ENCODE measurements around the gene UBL4B.

UBL4B gene

DNA sequence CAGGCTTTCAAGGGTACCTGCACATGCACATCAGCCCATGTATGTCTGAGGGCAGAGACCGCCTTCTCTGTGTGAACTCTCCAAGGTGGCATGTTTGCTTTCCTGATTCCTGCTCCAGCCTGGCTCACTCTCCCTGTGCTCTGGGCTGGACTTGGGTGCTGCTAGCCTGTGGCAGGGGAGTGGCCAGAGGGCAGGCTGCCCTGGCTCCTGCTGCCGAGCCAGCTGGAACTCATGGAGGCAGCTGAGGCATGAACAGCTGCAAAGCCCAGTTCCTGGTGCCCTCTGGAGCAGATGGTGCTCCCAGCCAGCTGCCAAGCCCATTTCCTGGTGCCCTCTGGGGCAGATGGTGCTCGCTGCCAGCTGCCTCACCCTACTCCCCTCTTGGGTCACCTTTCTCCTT is 7.6 kb downstream of the UBL4B start:
- TF ChIP-seq, protein P1, sequence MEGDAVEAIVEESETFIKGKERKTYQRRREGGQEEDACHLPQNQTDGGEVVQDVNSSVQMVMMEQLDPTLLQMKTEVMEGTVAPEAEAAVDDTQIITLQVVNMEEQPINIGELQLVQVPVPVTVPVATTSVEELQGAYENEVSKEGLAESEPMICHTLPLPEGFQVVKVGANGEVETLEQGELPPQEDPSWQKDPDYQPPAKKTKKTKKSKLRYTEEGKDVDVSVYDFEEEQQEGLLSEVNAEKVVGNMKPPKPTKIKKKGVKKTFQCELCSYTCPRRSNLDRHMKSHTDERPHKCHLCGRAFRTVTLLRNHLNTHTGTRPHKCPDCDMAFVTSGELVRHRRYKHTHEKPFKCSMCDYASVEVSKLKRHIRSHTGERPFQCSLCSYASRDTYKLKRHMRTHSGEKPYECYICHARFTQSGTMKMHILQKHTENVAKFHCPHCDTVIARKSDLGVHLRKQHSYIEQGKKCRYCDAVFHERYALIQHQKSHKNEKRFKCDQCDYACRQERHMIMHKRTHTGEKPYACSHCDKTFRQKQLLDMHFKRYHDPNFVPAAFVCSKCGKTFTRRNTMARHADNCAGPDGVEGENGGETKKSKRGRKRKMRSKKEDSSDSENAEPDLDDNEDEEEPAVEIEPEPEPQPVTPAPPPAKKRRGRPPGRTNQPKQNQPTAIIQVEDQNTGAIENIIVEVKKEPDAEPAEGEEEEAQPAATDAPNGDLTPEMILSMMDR (IDR thresholded peaks at IDR 0.05; ENCODE audit: low read depth, low read length), result no peak
- no peak overlapping the region for H3K4me3 ChIP-seq (ENCODE audit: low read depth, low read length)

DNA sequence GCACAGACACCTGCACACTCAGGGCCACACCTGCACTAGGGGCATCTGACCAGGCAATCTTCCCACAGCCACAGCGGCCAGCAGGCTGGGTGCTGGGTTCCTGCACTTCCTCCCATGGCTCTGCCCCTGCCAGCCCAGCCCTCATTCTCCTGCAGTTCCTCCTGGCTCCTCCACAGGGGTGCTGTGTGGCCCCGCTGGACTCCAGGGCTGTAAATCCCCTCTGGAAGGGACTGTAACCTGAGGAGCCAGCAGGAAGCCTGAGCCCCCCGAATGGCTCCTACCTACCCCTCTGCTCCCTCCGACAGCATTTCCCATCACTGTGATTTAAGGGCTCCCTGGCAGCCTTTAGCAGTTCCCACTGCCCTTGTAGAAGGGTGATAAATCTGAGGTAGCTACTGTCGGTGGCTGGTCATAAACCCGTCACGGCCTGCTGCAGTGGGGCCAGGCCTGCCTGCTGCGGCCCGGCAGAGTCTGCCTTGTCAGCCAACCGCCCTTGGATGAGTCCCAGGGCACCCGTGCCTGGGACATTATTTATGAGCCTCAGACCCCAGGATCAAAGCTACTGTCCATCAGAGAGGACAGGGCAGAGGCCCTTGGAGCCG is 8.8 kb downstream of the UBL4B start:
- no peak overlapping the region for H3K4me3 ChIP-seq (ENCODE audit: low read depth, low read length)
- TF ChIP-seq, protein P1 (IDR thresholded peaks at IDR 0.05; ENCODE audit: low read depth, low read length), result no peak

DNA sequence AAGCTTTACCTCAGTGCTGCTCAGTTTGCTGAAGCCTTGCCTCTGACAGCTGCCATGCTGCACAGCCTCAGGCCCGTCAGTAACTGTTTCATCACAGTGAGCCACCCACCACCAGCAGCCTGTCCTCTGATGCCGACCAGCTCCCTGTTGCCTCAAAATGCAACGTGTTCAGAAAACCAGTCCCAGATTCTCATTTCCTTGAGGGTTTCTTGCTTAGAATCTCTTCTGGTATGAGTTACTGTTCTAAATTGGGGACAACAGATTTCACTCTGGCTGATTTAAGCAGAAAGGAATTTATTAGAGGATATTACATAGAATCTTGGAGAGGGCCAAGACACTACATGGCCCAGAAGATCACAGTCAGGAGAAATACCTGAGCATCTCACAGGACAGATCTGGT is 11.0 kb downstream of the UBL4B start:
- no peak overlapping the region for H3K4me3 ChIP-seq (ENCODE audit: low read depth, low read length)
- TF ChIP-seq, protein P1 (IDR thresholded peaks at IDR 0.05; ENCODE audit: low read depth, low read length), result no peak

DNA sequence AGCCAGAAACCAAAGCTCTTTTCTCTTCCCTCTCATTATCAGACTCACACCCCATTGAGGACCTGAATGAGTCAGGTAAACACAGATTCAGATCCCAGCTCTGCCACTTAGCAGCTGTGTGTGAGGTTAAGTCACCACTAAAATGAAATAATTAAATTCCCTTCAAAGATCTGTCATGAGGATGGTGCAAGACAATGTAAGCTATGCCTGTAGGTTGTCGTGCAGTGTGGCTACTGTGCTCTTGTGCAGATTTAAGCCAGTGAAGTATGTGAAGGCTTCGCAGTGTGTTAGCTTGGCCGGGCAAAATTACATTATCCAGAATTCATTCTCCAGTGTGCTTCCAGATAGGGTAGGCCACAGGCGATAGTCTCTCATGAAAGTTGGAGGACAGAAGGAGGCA is 13.6 kb downstream of the UBL4B start:
- H3K4me3 ChIP-seq (ENCODE audit: low read depth, low read length), result no peak overlapping the region
- TF ChIP-seq, protein P1 (IDR thresholded peaks at IDR 0.05; ENCODE audit: low read depth, low read length), result no peak

DNA sequence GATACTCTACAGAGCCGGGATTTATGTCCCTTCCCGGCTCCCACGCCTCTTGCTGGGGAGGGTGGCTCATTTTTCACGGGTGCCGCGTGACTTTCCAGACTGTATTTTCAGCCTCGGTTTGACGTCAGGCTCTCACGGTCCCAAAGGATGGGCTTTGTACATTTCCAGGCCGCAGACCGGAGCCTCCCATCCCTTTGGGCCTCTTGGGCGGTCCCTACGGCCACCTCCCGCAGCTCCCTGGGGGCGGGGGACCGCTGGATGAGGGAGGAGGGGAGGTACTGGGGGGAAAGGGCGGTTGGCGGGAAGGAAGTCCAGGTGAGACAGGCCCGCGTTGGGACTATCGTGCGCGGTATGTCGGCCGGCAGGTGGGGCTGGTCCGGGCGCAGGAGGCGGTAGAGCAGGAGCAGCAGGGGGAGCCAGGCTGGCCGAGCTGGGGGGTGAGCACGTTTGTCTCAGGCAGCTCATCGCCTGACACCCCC is 17.9 kb downstream of the UBL4B start:
- TF ChIP-seq, protein P1 (IDR thresholded peaks at IDR 0.05; ENCODE audit: low read depth, low read length), result no peak
- no peak overlapping the region for H3K4me3 ChIP-seq (ENCODE audit: low read depth, low read length)

DNA sequence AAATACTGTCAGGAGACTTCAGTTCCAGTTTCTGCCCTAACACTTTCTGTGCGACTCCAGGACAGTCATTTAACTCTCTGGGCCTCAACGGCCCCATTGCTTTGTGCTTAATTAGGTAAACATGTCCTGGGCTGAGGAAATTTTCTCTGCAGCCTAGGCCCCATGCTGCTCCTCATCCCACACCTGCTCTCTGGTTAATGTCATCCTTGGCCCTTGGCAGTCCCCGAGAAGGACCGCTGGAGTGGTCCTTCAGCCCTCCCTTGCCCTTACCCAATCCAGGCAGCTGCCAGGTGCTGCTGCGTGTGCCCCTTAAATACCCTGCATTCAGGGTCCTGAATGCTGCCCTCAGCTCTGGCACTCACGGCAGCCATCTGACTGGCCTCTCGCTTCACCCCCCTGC is 18.7 kb downstream of the UBL4B start:
- H3K4me3 ChIP-seq (ENCODE audit: low read depth, low read length), result no peak overlapping the region
- TF ChIP-seq, protein P1 (IDR thresholded peaks at IDR 0.05; ENCODE audit: low read depth, low read length), result no peak

DNA sequence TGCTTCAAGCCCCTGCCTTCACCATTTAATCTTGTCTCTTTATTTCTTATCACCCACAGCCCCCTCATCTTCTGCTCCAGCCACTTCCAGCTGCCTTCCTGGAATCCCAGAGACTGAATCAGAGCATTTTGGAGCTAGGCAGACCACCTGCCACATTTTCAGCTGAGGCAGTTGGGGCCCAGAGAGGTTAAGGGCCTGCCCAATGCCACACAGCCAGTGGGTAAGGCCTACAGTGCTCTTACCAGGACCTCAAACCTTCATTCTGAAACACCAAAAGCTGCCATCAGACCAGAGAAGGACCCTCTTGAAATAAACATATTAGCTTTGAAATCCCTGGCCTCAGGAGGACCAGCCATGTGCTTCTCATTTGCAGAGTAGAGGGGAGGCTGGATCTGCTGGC is 20.4 kb downstream of the UBL4B start:
- no peak overlapping the region for H3K4me3 ChIP-seq (ENCODE audit: low read depth, low read length)
- TF ChIP-seq, protein P1 (IDR thresholded peaks at IDR 0.05; ENCODE audit: low read depth, low read length), result no peak
